Stimulated activated CD8-positive, alpha-beta memory T cell treated with anti-CD3 and anti-CD28 coated beads, Interleukin-7, amount 100 ng/mL, for 4 hours (primary cell): ENCODE results near the gene PKP1.

Experiments used
- DNase-seq, 2 donors: peaks; one replicate each; pipeline ENCODE4 v3.0.0-alpha.2; 2020; ENCODE audit warnings: low read depth in 2 of 2

Gene PKP1

GRCh38 chr1:201351617-201352016 is 68.3 kb downstream of the PKP1 start:
- no peak for DNase-seq

DNA sequence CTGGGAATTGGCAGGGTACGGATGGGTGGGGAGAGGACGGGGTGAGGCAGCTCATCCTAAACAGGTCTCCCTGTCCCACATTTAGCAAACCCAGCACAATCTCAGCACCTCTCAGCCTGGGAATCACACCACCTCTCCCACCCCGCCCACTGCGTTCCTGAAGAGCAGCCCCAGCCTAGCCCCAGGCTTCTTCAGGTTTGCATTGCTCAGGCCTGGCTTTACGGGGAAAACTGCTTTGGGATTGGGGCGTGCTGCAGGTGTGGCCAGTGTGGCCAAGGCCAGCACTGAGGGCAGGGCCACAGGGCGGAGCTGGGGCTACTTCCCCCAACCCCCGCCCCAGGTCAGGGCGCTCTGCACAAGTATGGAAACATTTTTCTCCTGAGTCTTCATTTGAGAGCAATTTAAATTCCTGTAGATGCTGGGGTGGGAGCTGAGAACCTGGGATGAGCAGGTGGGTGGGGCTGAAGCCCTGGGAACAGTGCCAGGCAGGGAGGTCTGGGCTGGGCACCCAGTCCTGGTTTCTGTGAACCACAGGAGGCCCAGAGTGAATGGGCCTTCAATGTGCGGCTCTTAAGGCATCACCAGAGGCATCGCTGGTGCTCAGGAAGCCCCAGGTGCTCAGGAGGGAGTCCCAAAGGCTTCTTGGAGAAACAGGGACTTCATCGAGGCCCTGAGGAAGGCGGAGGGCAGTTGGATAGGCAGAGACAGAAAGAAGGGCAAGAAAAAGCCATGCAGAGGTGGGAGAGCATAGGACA is 70.1 kb downstream of the PKP1 start:
- DNase-seq, result no peak

DNA sequence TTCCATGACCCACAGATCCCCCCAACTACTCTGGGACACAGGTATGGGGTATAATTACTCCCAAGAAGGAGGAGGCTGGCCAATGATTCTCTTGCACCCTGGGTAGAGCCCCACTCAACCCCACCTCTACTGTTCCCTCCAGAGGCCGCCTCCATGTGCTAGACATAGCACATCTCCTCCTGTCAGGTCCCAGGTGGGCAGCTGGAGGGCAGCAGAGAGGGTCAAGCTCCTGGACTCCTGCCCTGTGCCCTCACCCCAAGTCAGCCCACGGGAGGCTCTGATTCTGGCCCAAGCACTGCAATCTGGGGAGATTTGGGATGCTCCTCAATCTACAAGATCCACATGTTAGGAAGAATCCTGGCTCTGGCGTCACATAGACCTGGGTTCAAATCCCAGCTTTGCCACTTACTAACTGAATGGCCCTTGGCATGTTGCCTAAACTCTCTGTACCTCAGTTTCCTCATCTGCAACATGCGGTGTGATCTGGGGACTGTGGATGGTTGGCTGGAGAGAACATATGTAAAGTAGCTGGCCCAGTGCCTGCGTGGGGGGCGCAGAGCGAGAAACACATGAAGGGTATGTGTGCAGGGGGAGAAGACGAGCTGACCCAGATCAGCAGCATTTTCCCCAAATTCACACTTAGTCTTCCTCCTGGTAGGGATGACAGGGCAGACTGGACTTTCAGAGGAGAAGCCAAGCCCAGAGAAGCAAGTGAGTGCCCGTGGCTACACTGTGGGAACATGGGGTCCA is 71.0 kb downstream of the PKP1 start:
- DNase-seq, result no peak

- no peak for DNase-seq
Observed at GRCh38 chr1:201354901-201355295, 71.6 kb downstream of the PKP1 start.

DNA sequence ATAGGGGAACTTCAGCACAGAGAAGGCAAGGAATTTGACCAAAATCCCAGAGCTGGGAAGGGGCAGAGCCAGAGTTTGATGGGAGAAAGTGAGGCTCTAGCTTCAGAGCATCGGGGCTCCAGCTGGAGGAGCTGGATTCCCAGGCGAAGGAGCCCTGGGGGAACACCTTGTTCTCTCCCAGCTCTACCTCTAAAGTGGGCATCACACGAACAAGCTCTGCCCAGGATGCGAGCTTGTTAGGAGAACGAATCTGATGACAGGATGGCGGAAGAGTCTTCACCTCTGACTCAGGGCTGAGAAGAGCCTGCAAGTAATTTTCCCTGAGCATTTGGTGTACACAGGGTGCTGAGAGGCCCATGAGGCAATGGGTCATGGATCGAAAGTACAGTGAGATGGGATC is 72.2 kb downstream of the PKP1 start:
- DNase-seq, result no peak

GRCh38 chr1:201356236-201356635 is 72.9 kb downstream of the PKP1 start:
- no peak for DNase-seq

- DNase-seq, result no peak
Observed at GRCh38 chr1:201356701-201357100, 73.4 kb downstream of the PKP1 start.

GRCh38 chr1:201357211-201357610 is 73.9 kb downstream of the PKP1 start:
- DNase-seq, result no peak

DNA sequence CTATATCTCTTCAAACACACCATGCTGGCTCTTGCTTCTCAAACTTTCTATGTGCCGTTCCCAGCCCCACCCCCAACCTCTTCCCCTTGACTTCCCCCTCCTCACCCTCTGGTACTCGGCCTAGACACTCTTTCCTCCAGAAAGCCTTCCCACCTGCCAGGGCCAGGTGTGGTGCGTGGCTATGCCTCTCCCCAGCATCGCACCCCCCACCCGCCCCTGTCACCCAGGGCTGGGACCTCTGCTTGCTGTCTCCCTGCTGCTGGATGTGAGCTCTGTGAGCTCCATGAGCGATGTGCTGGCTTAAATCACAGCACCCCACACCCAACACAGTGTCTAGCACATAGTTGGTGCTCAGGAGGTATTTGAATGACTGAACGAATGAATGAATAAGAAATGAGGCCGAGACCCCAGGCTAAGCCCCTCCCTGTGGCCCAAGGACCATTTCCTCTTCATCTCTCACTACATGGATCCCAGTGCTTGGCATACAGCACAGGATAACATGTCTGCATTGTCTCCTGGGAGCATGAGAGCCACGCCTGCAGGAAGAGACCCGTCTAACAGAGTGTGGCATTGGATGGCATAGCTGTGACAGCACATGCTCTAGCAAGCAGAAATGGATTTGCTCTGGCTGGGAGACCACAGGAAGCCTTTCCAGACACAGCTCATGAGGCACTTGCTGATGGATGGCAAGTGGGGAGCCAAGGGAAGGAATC is 74.5 kb downstream of the PKP1 start:
- DNase-seq, result no peak

GRCh38 chr1:201358596-201358995 is 75.3 kb downstream of the PKP1 start:
- DNase-seq, result no peak

GRCh38 chr1:201359031-201359872 is 75.9 kb downstream of the PKP1 start:
- DNase-seq, result no peak

GRCh38 chr1:201359873-201360210 is 76.5 kb downstream of the PKP1 start:
- DNase-seq, result no peak

DNA sequence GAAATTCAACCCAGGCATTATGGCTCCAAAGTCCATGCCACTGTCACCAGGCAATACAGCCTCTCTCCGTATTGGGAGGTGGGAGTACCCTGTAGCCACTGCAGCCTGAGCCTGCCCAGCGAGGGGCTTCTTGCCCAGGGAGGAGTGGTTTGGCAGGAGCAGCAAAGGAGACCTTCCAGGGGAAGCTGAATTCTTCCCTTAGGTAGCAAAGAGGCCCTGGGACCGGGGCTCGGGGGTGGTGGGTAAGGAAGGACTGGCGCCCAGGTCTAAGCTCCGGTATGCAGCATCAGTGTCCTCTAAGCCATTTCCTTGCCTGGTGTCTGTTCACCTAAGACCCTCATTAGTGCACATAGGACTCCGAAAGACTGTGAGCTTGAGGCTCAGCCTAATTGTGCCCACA is 77.2 kb downstream of the PKP1 start:
- no peak for DNase-seq

DNA sequence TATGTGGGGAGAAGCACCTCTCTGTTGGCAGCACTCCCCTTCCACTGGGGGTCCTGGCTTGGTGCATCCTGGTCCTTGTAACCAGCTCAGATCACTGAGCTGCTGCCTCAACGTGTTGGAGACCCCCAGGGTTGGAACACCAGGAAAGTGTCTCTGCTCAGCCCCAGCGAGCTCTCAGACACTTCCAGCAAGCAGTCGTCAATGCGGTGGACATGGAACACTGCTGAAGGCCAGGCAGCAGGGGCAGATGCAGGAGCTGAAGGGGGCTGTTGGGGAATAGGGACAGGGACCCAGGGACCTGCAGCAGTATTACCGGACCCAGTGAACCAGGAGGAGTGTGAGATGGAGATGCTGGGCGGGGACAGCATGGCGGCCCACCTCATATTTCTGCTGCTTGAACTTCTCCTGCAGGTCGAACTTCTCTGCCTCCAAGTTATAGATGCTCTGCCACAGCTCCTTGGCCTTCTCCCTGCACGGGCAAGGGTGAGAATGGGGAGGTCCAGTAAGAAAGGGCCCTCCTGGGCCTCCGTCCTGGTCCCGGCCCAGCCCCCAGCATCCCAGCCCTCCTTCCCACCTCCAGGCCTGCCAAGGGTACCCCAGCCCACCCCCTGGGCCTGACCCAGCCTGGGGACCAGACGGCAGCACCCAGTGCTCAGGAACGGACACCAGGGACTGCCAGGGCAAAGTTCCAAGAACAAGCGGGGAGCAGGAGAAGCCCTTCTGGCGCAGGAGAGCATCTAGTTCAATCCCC is 77.8 kb downstream of the PKP1 start:
- DNase-seq, result no peak

DNA sequence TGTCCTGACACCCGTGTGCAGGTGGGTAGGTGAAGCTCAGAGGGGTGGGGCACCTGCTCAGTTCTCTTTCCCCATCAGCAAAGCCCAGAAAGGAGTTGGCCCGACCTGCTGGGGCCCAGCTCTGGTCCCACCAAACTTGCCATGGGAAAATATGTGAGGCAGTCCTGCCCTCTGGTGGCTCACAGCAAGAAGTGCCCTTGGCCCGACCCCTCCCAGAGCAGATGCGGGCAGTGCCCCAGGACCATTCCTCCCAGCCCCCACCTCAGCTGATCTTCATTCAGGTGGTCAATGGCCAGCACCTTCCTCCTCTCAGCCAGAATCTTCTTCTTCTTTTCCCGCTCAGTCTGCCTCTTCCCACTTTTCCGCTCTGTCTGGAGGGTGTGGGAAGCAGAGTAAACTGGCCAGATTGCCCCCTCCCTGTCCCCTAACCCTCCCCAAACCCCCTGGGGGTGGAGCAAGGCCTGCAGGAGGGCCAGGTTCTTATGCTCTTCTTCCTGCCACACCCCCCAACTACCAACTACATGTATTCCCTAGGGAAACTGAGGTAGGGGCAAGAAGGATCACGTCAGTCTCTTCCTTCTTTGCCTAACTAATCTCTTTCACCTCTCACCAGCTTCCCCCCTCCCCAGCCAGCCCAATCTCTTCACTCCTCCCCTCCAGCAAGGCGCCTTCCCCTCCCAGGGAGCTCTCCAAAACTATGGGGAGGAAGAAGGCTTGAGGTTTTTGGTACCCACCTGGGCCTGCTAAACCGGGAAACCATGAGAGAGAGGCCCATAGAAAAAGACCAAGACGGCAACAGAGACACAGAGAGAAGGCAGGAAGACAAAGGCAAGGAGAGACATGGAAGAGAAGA is 78.6 kb downstream of the PKP1 start:
- no peak for DNase-seq

DNA sequence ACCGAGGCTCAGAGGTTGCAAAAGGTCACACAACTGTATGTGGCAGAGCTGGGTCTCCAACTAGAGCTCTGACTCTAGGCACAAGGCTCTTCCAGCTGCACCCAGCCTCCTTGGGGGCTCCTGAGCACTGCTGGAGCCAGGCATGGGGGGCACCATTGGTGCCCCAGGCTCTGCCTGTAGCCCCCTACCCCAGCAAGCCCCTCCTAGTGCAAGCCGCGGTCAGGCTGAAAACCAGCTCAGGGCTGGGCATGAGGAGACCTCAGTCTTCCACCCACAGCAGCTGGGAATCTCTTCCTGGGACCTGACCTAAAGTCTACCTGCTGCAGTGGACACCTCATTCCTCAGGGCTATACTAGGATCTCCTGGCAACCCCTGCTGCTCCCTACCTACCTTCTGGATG is 79.6 kb downstream of the PKP1 start:
- no peak for DNase-seq

- DNase-seq, result no peak
Observed at GRCh38 chr1:201363467-201363866, 80.2 kb downstream of the PKP1 start.

GRCh38 chr1:201364808-201365105 is 81.5 kb downstream of the PKP1 start:
- DNase-seq, result no peak

DNA sequence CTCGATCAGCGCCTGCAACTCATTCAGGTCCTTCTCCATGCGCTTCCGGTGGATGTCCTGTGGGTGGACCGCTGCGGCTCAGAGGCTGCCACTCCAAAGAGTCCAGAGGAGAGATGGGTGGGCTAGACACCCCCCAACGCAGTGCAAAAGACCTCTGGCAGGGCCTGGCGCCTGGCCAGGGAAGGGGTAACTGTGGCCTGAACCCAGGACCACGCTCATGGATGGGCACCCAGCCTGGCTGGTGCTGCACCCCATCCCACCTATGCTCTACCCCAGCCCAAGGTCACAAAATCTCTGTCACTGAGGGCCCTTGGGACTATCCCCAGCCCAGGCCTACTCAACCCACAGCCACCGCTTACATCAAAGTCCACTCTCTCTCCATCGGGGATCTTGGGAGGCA is 81.9 kb downstream of the PKP1 start:
- no peak for DNase-seq

DNA sequence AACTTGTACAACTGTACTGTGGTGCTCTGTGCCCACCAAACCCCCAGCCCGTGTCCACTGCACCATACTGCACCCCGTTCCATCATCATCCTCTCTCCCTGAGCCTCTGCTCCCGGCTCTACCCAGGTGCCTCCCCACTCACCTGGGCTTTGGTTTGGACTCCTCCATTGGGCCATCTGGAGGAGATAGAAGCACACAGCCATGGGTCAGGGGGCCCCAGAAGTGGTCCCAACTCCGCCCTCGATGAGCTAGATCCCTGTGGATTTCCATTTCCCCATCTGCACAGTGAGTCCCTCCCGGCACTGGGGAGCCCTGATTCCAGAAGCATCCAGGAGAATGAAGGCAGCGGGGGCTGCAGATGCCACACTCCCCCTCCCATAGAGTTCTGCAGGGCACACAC is 83.4 kb downstream of the PKP1 start:
- DNase-seq, result no peak

- no peak for DNase-seq
Observed at GRCh38 chr1:201369209-201369608, 85.9 kb downstream of the PKP1 start.
